NCI-H2107 treated with DMSO at 0.1 percent for 48 hours (cell line): ENCODE data around the gene VPS4B.
"Not testable (repeated sequence)": the region's sequence is repeated elsewhere in the genome, so short reads cannot be mapped to it uniquely, and the experiment has no call there.

ENCODE experiments used
- DNase-seq: peaks from one replicate; lab custom pipeline; 2025; ENCODE audit not compliant: unreplicated experiment; lab: John Stamatoyannopoulos, UW

The VPS4B gene

DNA sequence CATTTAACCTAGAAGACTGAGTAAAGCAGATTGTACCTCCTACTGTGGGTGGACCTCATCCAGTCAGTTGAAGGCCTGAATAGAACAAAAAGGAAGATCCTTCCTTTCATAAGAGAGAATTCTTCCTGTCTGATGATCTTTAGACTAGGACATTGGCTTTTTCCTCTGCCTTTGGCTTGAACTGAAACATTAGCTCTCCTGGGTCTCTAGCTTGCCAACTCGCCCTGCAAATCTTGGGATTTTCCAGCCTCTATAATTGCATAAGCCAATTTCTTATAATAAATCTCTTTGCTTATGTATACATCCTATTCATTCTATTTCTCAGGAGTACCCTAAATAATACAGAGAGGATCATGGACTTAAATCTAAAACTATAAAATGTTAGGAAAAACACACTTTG is 49.1 kb downstream of the VPS4B start:
- no peak for DNase-seq

DNA sequence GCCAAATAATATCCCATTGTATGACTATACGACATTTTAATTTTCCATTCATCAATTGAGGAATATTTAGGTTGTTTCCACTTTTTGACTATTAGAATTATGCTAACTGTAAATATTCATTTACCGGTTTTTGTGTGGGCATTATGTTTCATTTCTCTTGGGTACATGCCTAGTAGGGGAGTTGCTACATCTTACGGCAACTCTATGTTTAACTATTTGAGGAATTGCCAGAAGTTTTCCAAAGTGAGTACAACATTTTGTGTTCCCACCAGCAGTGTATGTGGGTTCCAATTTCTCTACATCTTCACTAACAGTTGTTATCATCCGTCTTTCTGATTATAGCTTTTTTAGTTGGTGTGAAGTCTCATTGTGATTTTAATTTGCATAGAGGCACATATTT is 53.7 kb downstream of the VPS4B start:
- DNase-seq, result no peak

DNA sequence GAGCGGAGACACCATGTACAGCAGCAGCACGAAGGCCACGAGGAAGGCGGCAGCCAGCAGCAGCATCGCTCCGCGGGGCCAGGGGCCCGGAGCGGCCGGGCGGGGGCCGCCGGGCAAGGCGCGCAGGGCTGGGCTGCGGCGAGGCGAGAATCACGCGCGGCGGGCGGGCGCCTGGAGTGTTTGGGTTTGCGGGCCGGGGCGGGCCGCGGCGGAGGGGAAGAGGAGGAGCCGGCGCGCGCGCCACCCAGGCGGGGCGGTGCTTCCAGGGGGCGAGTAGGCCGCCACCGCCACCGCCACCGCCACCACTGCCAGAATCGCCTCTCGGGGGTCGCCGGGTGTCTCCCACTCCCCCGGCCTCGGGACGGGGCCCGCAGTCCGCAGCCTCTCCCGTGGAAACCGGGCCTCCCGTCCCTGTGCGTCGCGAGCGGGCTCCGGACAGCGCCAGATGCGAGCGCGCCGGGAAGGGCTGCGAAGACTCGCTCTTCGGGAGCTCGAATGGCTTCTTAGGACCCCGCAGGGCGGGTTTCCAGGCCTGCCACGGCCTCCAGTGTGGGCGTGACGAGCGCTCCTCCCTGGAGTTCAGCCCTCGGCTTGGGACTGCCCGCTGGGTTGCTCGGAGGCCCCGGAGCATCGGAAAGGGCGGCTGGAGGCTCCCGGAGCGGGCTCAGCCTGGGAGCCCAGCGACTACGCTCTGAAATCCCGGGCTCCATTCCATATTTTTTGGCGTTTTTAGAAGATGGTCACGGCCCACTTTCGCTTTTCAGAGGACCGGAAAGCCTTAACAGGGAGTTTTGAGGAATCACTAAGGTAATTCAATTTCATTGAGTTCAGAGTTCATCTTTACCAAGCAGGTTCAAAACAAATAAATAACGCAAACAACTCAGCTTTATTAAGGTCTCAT is 55.0 kb downstream of the VPS4B start, which contains the start of gene KDSR:
TSS of gene KDSR (minus strand) at position 154 of the 901 bp plus-strand sequence. CDS start at position 66, 88 bp downstream.
- peak; percentile 98 for DNase-seq

DNA sequence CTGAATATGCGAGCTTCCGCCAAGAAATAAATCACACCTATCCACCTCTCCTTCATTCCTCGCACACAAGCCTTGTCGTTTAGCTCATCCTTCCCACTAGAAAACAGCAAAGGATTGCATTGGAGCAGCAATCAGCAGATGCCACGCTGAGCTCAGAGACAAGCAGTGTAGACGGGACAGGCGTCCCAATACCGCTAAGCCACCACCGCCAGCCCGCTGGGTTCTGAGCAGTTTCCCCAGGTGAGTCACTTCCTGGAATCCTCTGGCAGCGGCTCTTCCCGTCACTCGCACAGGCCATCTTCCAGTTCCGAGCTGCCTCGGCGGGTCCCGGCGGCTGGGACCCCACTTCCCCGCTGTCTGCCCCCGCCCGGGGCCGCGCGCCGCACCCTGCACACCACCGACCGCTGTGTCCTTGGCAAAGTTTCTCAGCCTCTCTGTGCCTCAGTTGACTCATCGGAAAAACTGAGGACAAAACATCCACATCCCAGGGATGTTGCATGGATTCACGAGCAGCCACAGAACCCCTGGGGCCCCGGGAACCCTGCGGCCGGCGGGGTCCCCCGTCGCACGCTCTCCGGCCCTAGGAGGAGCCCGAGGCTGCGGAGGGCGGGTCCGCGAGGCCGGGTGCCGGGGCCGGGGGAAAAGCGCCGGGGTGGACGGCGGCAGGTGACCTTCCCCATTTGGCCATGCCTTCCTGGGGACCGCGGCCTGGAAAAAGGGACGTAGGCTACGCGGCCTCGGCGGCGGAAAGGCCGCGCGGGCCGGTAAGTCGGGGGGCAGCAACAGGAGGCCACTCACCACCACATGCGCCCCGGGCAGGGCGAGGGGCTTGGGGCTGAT is 55.8 kb downstream of the VPS4B start:
- DNase-seq, result peak; percentile 38

DNA sequence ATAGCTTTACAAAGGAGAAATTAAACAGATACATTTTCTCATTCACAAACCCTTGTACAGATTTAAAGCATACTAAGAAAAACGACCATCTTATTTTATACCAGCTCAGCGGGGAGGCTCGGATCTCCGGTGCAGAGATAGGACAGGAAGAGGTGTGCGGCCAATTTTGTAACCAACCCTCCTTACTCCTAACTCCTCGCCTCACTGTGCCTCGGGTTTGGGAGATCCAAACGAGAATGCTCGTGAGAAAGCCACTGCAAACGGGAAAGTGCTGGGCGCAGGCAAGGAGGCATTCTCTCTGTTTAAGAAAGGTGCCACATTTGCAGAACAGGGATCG is 56.4 kb downstream of the VPS4B start:
- DNase-seq, result no peak

DNA sequence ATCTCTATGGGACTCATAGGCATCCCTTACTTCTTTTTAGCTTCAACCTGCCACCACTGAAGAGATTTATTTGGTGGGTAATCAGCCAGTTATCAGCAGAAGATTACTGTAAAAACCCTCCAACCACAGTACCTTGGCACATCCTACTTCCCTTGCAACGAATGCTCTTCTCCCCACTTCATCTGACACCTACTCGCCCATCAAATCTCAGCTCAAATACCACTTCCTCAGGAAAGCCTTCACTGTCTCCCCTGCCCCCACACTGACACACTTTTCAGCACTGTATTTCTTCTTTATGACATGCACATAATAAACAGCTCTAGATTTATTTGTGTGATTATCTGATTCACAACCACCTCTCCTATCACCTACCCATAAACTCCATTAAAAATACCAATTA is 58.3 kb downstream of the VPS4B start:
- no peak for DNase-seq

DNA sequence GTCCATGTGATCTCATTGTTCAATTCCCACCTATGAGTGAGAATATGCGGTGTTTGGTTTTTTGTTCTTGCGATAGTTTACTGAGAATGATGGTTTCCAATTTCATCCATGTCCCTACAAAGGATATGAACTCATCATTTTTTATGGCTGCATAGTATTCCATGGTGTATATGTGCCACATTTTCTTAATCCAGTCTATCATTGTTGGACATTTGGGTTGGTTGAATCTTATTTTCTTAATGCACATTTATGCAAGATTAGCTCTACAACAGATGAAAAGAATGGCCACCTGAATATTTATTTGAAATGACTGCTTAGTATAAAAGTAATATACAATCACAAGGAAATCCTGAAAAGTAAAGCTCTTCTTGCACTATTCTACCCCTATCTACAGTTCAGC is 58.9 kb downstream of the VPS4B start:
- DNase-seq, result not testable (repeated sequence)

DNA sequence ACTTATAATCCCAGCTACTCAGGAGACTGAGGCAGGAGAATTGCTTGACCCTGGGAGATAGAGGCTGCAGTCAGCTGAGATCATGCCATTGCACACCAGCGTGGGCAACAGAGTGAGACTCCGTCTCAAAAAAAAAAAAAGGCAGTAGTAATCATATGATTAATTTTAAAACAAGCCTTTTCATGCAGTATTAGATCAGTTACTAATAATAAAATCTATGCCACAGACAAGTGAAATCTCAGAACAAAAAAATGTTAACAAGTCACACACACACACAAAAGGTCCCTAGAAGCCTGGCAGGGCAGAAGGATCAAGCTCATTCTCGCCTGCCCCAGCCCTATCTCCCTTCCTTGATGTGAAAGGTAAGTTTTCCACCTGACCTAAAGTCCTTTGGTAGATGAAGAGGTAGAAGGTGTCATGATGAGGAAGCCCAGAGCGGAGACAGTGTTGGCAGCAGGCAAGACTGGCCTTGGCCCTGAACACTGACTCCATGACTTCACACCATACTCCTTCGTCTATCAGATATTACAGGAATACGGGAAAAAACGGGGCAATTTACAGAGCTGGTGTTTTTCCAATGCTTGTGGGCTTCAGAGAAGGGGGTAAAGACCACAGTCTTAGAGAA is 65.9 kb downstream of the VPS4B start:
- DNase-seq, result no peak

DNA sequence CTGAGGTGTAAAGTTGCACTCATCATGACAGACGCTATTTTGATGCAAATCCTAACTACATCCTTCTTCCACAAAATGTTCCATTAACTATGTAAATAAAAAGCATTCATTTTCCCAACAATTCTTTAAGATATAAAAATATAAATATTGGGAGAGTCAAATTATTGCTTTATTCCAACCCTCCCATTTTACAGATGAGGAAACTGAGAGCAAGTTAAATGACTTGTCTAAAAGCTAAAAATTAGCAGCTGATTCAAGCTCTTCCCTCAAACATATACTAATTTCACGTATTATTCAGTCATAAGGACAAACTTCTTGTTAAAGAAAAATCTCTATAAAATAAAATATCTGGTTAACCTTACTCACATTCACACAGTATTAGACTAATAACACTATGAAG is 72.0 kb downstream of the VPS4B start:
- DNase-seq, result no peak

DNA sequence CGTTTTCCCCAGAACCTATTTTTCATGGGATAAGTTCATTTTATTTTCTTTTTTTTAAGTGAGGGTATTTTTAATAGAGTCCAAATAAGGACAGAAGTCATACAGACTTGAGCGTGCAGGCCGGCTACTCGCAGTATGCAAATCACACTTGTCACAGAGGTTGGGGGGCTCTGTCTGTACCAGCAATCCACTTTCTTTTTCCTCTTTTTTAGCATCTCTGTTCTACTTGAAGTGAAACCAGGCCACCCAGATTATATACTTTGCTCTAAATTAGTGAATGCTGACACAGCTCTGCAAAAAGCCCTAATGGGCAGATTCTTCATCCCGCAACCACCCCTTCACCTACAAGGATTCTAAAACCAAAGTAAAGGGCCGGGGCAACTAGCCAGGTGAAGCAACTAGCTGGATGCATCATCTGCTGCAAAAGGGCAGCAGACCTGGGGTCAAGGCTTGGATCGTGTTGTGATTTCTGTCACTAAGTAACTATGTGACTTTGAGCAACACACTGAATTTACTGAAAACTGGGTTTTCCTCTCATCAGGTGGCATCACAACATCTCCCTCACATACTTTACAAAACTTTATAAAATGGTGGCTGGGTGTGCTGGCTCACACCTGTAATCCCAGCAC is 73.7 kb downstream of the VPS4B start:
- DNase-seq, result no peak

DNA sequence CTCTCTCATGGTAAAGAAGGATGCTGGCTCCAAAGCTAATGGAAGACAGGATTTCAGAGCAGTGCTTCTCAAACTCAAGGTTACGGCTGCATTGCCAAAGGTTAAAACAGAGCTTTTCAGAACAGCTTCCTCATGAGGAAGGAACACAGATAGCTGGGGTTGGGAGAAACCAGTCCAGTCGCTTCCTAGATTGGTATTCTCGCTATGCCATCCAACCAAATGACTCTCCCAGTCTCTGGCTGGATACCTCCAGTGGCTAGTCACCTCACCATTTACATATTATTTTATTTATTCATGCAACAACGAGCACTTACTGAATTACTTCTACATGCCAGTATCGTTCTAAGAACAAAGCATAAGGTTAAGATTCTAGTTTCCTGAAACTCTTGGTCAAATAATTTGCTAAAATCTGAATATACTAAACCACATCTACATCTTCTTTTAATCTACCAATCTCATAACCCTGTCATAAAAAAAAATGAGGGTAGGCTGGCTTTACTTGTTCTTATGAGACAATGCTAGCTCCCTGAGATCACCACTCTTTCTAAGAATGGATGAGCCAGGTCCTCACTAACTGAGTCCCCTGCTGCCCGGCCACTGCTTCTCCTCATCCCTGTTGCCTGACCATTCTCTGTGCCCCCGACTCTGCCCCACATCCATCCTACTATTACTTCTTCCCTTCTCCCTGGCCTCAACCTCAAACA is 75.6 kb downstream of the VPS4B start:
- no peak for DNase-seq

DNA sequence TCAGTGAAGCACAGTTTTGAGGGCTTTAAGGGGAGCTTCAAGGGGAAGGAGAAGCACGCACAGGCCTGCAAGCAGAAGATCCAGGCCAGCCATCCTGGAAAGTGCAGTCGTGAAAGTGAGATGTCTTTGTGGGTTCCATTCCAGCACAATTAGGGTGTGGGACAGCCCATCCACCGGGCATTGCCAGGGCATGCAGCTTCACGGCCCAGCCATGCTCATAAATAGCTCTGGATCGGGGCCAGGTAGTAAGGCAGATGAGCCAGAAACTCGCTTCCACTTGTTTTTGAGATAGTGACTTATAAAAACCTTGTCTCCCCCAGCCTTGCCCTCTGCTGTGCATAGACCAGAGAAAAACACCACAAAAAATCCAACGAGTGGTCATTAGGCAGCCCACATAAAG is 76.2 kb downstream of the VPS4B start:
- DNase-seq, result no peak

DNA sequence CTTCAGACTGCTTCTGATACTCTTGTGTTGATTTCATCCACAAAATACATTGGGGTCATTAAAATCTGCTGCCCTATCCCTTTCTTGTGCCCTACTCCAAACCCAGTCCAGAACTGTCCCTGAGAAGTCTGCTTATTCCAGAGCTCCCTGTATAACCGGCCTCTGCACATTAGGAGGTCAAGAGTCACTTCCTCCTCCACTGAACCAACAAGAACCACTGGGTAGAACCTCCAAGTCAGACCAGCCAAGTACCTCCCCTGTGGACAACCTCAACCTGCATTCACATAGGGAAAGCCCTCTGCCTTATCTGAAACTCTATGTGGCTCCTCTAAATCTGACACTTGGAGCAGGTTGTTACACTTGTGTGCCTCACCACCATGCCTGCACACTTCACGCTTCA is 77.4 kb downstream of the VPS4B start:
- DNase-seq, result no peak

DNA sequence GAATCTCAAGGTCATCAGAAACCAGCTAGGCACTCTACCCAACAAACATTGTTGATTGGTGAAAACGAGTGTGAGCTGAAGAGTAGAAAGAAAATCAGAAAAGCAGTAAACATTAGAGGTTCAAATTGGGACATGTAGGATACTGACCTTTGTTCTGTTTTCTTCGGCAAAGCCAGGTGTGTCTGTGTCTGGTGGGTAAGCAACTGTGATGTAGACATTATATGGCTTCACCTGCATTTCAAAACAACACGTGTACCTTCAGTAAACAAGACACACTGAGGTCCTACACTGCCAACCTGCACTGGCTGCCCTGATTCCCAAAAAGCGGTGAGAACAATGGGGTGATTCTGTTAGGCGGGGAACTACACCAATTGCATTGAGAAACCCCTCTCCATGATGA is 78.0 kb downstream of the VPS4B start:
- DNase-seq, result no peak

DNA sequence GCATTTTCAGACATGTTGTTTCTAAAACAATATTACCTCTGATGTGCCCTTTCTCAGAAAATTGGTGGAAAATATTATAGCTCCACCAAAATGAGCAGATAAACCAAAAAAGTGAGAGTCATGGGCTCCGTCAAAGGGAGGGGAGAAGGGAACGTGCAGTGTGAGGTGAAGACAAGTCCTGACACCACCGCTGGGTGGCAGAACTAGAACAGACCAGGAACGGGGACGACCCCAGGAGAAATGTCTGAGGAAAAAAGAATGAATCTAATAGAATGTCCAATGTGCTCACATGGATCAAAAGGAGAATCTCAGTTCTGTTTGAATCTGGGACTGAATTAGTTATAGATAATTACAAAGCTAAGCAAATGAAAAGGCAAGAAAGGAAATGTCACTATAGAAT is 80.1 kb downstream of the VPS4B start:
- DNase-seq, result no peak

DNA sequence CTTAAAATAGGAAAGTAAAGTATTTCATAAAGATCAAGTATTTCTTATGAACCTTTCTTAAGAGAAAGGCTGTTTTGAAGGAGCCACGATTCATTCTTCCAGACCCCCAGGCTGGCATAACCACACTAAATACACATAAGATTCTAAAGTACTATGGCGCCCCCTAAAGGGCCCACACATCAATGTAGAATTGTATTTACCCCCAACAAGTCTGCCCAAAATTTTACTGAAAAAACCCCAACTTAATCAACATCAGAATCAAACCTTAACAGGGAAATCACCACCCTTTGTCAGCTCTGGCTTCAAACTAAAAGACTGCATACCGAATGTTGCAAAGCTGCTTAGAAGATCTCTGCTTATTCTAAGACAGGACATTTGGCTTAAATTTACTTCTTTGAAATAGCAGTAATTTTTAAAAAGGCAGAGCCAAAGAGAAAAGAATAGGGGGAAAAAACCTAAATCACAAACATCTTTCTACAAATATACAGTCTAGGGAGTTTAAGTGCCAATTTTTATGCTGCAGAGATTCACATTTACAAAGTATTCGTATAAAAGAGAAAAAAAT is 82.3 kb downstream of the VPS4B start:
- peak; percentile 15 for DNase-seq
